GM23248 (cell line): Measurements from ENCODE around the gene UBE3B. TPM values are rescaled to one million over a fixed set of nuclear protein-coding genes. Genes with fewer than 3 reads are reported as not detected.

ENCODE experiments used
- DNase-seq: peaks from one replicate; pipeline ENCODE4 v3.0.0-alpha.2; 2015
- H2AFZ ChIP-seq: fragments of 200-600 bp; sonication (generic); 2 replicates; pipeline ENCODE4 v1.6.1; 2016; ENCODE audit warnings: antibody characterized with exemption
- H3F3A ChIP-seq: fragments of 200-600 bp; sonication (generic); 2 replicates; pipeline ENCODE4 v1.6.1; 2016; ENCODE audit warnings: mild to moderate bottlenecking, antibody characterized with exemption, mixed run types; ENCODE audit not compliant: insufficient read depth
- H3K27ac ChIP-seq: fragments of 200-600 bp; sonication (generic); 2 replicates; pipeline ENCODE4 v1.5.1; 2016; ENCODE audit warnings: mild to moderate bottlenecking
- H3K27me3 ChIP-seq: fragments of 200-600 bp; sonication (generic); replicated peaks from 2 replicates; pipeline ENCODE4 v1.6.1; 2016; ENCODE audit warnings: mild to moderate bottlenecking; ENCODE audit not compliant: insufficient read depth
- H3K36me3 ChIP-seq: fragments of 200-600 bp; sonication (generic); 2 replicates; pipeline ENCODE4 v1.6.1; 2016; ENCODE audit warnings: low read depth, mild to moderate bottlenecking
- H3K4me1 ChIP-seq: fragments of 200-600 bp; sonication (generic); 2 replicates; pipeline ENCODE4 v1.6.1; 2016; ENCODE audit warnings: mild to moderate bottlenecking; ENCODE audit not compliant: insufficient read depth
- H3K4me2 ChIP-seq: fragments of 200-600 bp; sonication (generic); one replicate; pipeline ENCODE4 v1.6.1; 2016; ENCODE audit warnings: mild to moderate bottlenecking; ENCODE audit not compliant: unreplicated experiment
- H3K4me3 ChIP-seq: fragments of 200-600 bp; sonication (generic); 2 replicates; pipeline ENCODE4 v1.5.1; 2016; ENCODE audit warnings: mild to moderate bottlenecking
- H3K79me2 ChIP-seq: fragments of 200-600 bp; sonication (generic); 2 replicates; pipeline ENCODE4 v1.6.1; 2016; ENCODE audit warnings: mild to moderate bottlenecking; ENCODE audit not compliant: insufficient read depth
- H3K9ac ChIP-seq: fragments of 200-600 bp; sonication (generic); 2 replicates; pipeline ENCODE4 v1.6.1; 2016; ENCODE audit warnings: mild to moderate bottlenecking
- H3K9me2 ChIP-seq: fragments of 200-600 bp; sonication (generic); 2 replicates; pipeline ENCODE4 v1.6.1; 2016; ENCODE audit warnings: mixed run types, mild to moderate bottlenecking, moderate library complexity; ENCODE audit not compliant: insufficient read depth
- H3K9me3 ChIP-seq: fragments of 200-600 bp; sonication (generic); one replicate; pipeline ENCODE4 v1.6.1; 2017; ENCODE audit warnings: low read depth
- H4K20me1 ChIP-seq: fragments of 200-600 bp; sonication (generic); 2 replicates; pipeline ENCODE4 v1.6.0; 2016; ENCODE audit not compliant: insufficient read depth
- EZH2 ChIP-seq: fragments of 200-600 bp; sonication (generic); IDR thresholded peaks from 2 replicates; pipeline ENCODE4 v1.6.1; 2018; ENCODE audit warnings: antibody characterized with exemption, mild to moderate bottlenecking; ENCODE audit not compliant: insufficient read depth, poor library complexity, severe bottlenecking
- EZH2phosphoT487 ChIP-seq: fragments of 200-600 bp; sonication (generic); IDR thresholded peaks from 2 replicates; pipeline ENCODE4 v1.6.1; 2018; ENCODE audit warnings: antibody characterized with exemption, moderate library complexity, mild to moderate bottlenecking, low read depth; ENCODE audit not compliant: insufficient read depth
- WGBS, 2 experiments: methylation state at CpG; one replicate each; pipeline ENCODE4 v1.1.6; 2015 to 2017; ENCODE audit warnings: low lambda C conversion rate in 2 of 2, low coverage in 1 of 2; ENCODE audit errors: missing lambda C conversion rate in 2 of 2; 5-methylcytosine and 5-hydroxymethylcytosine counted together
- in situ Hi-C: fragments of 300-500 bp; cut with MboI; formaldehyde crosslinking; loops from 2 replicates; pipeline ENCODE4 v1.15.0; 2020
- polyA plus RNA-seq: library from polyadenylated mRNA; unstranded; fragments of >200 nt; fragmentation: Nextera tagmentation; extraction: Ambion mirVana; gene quantifications from 2 replicates; pipeline ENCODE4 v1.2.1, GENCODE V29; 2016
- total RNA-seq: library from RNA; depleted of rRNA; stranded (reverse); fragments of >200 nt; shearing (Covaris generic); gene quantifications from 2 replicates; pipeline ENCODE4 v1.2.3, GENCODE V29; 2014

UBE3B gene
- total and polyA plus RNA-seq, 2 experiments from 2014 or later = 32.0 to 38.3 TPM

DNA sequence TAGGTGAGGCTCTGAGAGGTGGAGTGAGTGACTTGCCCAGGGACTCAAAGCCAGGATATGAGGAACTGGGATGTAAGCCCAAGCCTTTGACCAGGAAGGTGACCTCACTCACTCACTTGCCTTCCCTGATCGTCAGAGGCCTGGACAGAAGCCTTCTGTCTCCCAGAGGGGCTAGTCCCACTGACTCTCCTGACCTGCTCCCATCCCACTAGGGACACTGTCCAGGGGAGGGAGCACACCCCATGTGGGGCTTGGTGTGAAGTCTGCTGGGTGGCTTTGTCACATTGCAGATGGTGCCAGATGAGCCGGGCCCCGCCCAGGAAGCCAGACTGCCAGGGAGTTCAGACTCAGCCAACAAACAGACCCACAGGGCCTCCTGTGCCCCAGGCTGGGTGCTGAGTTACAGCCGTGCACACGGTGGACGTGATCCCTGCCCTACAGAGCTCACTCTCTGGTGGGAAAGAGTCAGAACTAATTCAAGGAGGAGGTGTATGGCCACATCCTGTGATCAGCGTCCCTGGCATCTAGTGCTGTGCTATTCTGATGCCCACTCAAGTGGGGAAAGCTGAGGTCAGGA lies 67.6 kb downstream of the UBE3B start:
- H3K4me3 ChIP-seq = no peak overlapping the region
- H3F3A ChIP-seq = 0 out of 2 replicates have a peak, but pooled peaks cover 5% of the 10 kb centered on the region
- DNase-seq = peak; percentile 68
- H3K9me2 ChIP-seq = no peaks in the 10 kb centered on the region
- 23 to 25% methylated on average over 7 of the region's 7 CpGs for WGBS, 2 experiments
- in situ Hi-C loops = no loop called here
- H3K9me3 ChIP-seq = no peaks in the 10 kb centered on the region
- peaks cover 17% of the 10 kb centered on the region for H3K4me1 ChIP-seq
- no peaks in the 10 kb centered on the region for H3K36me3 ChIP-seq
- peak overlapping the region; percentile 36 for H3K27ac ChIP-seq
- H3K9ac ChIP-seq = 0 out of 2 replicates have a peak overlapping the region, but pooled peaks have one; percentile 8
- H3K27me3 ChIP-seq = peaks cover 15% of the 10 kb centered on the region
- TF ChIP-seq EZH2 (no peak), EZH2phosphoT487 (no peak)
- no peaks in the 10 kb centered on the region for H3K79me2 ChIP-seq
- H4K20me1 ChIP-seq = no peaks in the 10 kb centered on the region
- H2AFZ ChIP-seq = peak overlapping the region; percentile 34
- H3K4me2 ChIP-seq = peak overlapping the region; percentile 24

DNA sequence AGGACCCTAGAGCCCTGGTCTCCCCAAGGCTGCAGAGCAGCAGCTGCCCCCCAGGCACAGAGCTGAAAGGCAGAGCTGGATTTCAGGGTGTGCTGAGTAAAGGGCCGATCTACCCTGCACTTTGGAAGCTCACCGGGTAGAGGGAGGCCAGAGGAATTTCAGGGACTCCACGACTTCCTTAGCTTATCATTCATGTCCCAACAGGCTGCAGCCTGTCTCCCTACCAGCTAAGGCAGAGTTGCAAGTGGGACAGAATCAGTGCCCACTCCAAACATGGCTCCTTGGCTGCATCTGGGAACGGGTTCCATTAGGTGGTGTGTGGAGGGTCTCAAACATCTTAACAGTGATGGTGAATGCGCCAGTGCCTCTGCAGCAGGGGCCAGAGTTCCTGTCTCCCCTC lies 68.4 kb downstream of the UBE3B start:
- Histone ChIP-seq H3K4me2 (no peak overlapping the region), H3K9ac (0 out of 2 replicates have a peak overlapping the region, but pooled peaks have one; percentile 8), H3K36me3 (no peaks in the 10 kb centered on the region), H3K27ac (no peak overlapping the region), H3K4me3 (no peak overlapping the region), H3K27me3 (peaks cover 21% of the 10 kb centered on the region), H2AFZ (no peak overlapping the region), H3K4me1 (peaks cover 17% of the 10 kb centered on the region), H4K20me1 (no peaks in the 10 kb centered on the region), H3F3A (0 out of 2 replicates have a peak, but pooled peaks cover 5% of the 10 kb centered on the region), H3K9me3 (no peaks in the 10 kb centered on the region), H3K79me2 (no peaks in the 10 kb centered on the region), H3K9me2 (no peaks in the 10 kb centered on the region)
- in situ Hi-C loops = no loop called here
- WGBS, 2 experiments = 57 to 60% methylated on average over 5 of the region's 5 CpGs
- TF ChIP-seq EZH2 (no peak), EZH2phosphoT487 (no peak)
- DNase-seq = no peak

DNA sequence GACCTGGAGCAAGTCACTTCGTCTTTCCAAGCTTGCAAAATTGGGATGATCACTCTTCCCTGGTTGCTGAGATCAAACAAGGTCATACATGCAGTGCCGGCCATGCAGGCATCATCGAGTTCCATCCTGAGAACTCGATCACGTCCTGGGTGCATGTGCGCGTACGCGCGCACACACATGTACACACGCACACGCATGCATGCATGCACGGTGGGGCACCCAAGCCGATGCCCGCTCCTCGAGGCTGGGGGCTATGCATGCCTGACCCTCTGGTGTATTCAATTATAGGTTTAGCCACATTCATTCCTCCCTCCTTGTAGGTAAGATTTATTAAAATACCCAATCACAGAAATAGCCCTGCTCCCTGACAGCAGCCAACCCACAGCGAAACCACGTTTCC lies 69.9 kb downstream of the UBE3B start:
- 93 to 94% methylated on average over 18 of the region's 18 CpGs for WGBS, 2 experiments
- no peak overlapping the region for H2AFZ ChIP-seq
- no peaks in the 10 kb centered on the region for H3K9me2 ChIP-seq
- in situ Hi-C loops = no loop called here
- H3K4me3 ChIP-seq = no peak overlapping the region
- H3K9me3 ChIP-seq = no peaks in the 10 kb centered on the region
- H3K79me2 ChIP-seq = no peaks in the 10 kb centered on the region
- peaks cover 21% of the 10 kb centered on the region for H3K27me3 ChIP-seq
- H3K4me2 ChIP-seq = no peak overlapping the region
- peaks cover 12% of the 10 kb centered on the region for H3K4me1 ChIP-seq
- no peak overlapping the region for H3K9ac ChIP-seq
- TF ChIP-seq EZH2 = no peak
- no peak for TF ChIP-seq EZH2phosphoT487
- no peak overlapping the region for H3K27ac ChIP-seq
- no peaks in the 10 kb centered on the region for H3K36me3 ChIP-seq
- DNase-seq = no peak
- 0 out of 2 replicates have a peak, but pooled peaks cover 5% of the 10 kb centered on the region for H3F3A ChIP-seq
- no peaks in the 10 kb centered on the region for H4K20me1 ChIP-seq

DNA sequence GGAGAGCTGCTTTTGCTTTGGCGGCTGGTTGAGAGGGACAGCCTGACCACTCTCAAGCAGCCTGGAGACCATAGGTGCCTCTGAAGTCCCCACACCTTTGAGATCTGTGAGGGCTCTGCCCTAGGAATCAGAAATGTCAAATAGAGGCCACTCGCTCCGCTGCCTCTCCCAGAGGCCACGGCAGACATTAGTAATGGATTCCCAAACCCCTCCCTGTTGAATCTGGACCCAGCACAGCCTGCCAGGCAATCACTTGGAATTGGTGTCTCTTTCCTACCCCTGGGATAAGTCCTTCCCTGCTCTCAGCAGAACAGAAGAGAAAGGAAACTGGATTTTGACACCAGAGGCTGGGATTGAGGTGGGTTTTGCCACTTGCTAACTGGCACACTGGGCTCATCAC lies 70.8 kb downstream of the UBE3B start:
- peaks cover 24% of the 10 kb centered on the region for H3K27me3 ChIP-seq
- H3K9me3 ChIP-seq = no peaks in the 10 kb centered on the region
- H3K4me3 ChIP-seq = no peak overlapping the region
- H3K4me2 ChIP-seq = no peak overlapping the region
- WGBS, 2 experiments = 72% methylated on average over 4 of the region's 4 CpGs
- H3K27ac ChIP-seq = no peak overlapping the region
- 0 out of 2 replicates have a peak, but pooled peaks cover 5% of the 10 kb centered on the region for H3F3A ChIP-seq
- H3K4me1 ChIP-seq = peaks cover 12% of the 10 kb centered on the region
- no peaks in the 10 kb centered on the region for H3K9me2 ChIP-seq
- no peaks in the 10 kb centered on the region for H3K36me3 ChIP-seq
- H2AFZ ChIP-seq = no peak overlapping the region
- no peak for DNase-seq
- TF ChIP-seq EZH2 (no peak), EZH2phosphoT487 (no peak)
- in situ Hi-C loops = no loop called here
- H3K9ac ChIP-seq = no peak overlapping the region
- H4K20me1 ChIP-seq = no peaks in the 10 kb centered on the region
- H3K79me2 ChIP-seq = no peaks in the 10 kb centered on the region
